Liver (tissue), 3 donors: ENCODE measurements around the gene HOXC11.

Experiments used
- CTCF ChIP-seq: fragments of 150-350 bp; IDR thresholded peaks from 2 replicates; pipeline ENCODE4 v1.5.1; 2017; ENCODE audit warnings: improper control_type of control experiment, low read depth, low read length; ENCODE audit not compliant: missing input control
- HNF4G ChIP-seq: IDR thresholded peaks from 2 replicates; pipeline ENCODE4 v1.6.1; 2016; ENCODE audit warnings: antibody characterized with exemption
- TAF1 ChIP-seq: conservative IDR thresholded peaks from 2 replicates; pipeline ENCODE4 v1.6.1; 2016; ENCODE audit warnings: antibody characterized with exemption, mild to moderate bottlenecking
- YY1 ChIP-seq: IDR thresholded peaks from 2 replicates; pipeline ENCODE4 v1.6.1; 2016; ENCODE audit warnings: antibody characterized with exemption, mild to moderate bottlenecking
- TF ChIP-seq, protein P1 (sequence below): IDR thresholded peaks from 2 replicates; pipeline ENCODE4 v1.6.1; 2016; ENCODE audit warnings: antibody characterized with exemption
- donor health status: healthy.
- donor health status: healthy.

DNA sequence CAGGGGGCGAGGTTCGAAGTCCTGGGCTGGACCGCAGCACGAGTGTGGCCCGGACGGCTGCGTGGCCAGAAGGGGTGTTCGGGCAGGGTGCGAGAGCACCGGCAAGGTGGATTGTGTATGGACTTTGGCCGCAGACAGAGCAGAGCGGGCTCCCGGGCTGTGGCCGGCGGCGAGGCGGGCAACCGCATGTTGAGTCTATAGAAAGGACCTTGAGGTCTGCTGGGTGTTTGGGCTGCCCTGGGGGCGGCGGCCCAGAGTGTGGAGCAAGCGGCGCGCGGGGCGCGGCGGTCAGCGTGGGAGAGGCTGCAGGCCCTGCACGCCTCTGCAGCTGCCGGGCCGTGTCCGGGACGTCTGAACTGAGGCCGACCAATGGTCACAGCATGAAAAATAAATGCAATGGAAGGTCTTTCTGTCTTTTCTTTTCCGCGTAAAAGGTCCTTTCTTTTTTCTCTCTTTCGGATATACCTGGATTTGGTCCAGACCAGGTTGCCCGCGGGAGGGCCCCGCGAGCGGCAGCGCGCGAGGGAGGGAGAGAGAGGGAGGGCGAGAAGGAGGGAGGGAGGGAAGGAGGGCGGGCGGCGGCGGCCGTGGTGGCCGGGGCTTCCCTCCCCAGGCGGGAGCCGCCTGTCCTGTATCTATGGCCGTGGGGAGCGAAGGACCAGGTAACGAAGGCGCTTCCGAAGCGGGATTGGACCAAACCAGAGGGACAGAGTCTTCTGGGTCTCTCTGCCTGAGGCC, 21.5 kb downstream of the HOXC11 start:
- TF ChIP-seq, protein P1, sequence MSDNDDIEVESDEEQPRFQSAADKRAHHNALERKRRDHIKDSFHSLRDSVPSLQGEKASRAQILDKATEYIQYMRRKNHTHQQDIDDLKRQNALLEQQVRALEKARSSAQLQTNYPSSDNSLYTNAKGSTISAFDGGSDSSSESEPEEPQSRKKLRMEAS = no peak
- TF ChIP-seq CTCF (no peak), YY1 (no peak), HNF4G (no peak), TAF1 (no peak)
